IPS-18a (cell line): ENCODE measurements around the gene CHSY1.

Experiments
- H3K27ac ChIP-seq: one replicate; pipeline ENCODE4 v1.5.1; 2013; ENCODE audit warnings: low read length
- H3K27me3 ChIP-seq: one replicate; pipeline ENCODE4 v1.6.1; 2013; ENCODE audit warnings: mild to moderate bottlenecking, low read length; ENCODE audit not compliant: control insufficient read depth, insufficient read depth
- H3K36me3 ChIP-seq: one replicate; pipeline ENCODE4 v1.6.1; 2013; ENCODE audit warnings: low read depth, low read length; ENCODE audit not compliant: control insufficient read depth
- H3K4me1 ChIP-seq: one replicate; pipeline ENCODE4 v1.6.1; 2013; ENCODE audit warnings: low read depth, low read length; ENCODE audit not compliant: control insufficient read depth
- H3K4me3 ChIP-seq: one replicate; pipeline ENCODE4 v1.5.1; 2013; ENCODE audit warnings: low read length
- H3K9ac ChIP-seq: one replicate; pipeline ENCODE4 v1.6.1; 2013; ENCODE audit warnings: mild to moderate bottlenecking, low read length, moderate library complexity
- H3K9me3 ChIP-seq: one replicate; pipeline ENCODE4 v1.6.1; 2013; ENCODE audit warnings: low read depth, low read length; ENCODE audit not compliant: control insufficient read depth

CHSY1 gene

GRCh38 chr15:101203029-101203573 lies 48.7 kb downstream of the CHSY1 start:
- Histone ChIP-seq H3K4me1 (peaks cover 14% of the 10 kb centered on the region), H3K9ac (no peak overlapping the region), H3K27me3 (no peaks in the 10 kb centered on the region)

DNA sequence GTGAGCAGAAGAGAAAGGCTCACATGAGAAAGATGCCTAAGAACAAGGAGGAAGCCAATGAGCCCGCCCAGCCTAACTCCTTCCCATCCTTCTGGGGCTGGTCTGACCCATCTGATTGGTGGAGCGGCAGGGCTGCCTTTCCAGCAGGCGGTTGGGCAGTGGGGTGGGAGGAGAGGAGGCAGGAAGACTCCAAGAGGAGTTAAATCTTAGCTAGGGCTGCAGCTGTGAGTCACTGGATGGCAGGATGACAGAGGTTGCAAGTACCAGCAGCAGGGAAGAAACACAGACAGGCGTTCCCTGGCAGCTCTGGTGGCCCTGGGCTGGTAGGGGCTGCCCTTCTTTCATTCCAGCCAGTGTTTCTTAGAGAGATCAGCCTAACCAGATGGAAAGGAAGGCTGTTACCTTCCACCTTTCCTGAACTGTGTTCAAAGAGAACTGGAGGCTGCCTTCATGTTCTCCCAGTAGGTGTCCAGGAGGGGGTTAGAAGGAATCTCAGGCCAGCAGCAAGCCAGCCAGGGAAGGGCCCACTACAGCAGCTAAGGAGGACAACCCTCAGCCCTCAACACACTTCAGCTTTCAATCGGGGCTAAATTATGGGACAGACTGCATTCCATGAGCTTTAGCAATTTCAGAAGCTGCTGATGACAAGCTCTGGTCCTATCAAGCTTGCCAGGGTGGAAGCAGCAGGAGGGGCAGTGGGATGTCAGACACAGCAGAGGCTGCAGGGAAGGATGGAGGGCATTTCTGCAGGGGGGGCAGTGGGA lies 50.3 kb downstream of the CHSY1 start:
- H3K4me1 ChIP-seq, result peaks cover 17% of the 10 kb centered on the region
- H3K9me3 ChIP-seq, result no peaks in the 10 kb centered on the region
- H3K36me3 ChIP-seq, result no peaks in the 10 kb centered on the region
- no peaks in the 10 kb centered on the region for H3K27me3 ChIP-seq
- H3K27ac ChIP-seq, result no peak overlapping the region
- H3K9ac ChIP-seq, result no peak overlapping the region
- no peak overlapping the region for H3K4me3 ChIP-seq

More at GRCh38 chr15:101203029-101203573, 48.7 kb downstream of the CHSY1 start:
- no peaks in the 10 kb centered on the region for H3K36me3 ChIP-seq
- H3K4me3 ChIP-seq, result no peak overlapping the region
- no peak overlapping the region for H3K27ac ChIP-seq
- no peaks in the 10 kb centered on the region for H3K9me3 ChIP-seq

GRCh38 chr15:101200181-101200580 lies 51.7 kb downstream of the CHSY1 start:
- Histone ChIP-seq H3K27me3 (no peaks in the 10 kb centered on the region), H3K9me3 (no peaks in the 10 kb centered on the region), H3K4me1 (peaks cover 17% of the 10 kb centered on the region), H3K27ac (no peak overlapping the region), H3K36me3 (no peaks in the 10 kb centered on the region), H3K9ac (no peak overlapping the region), H3K4me3 (no peak overlapping the region)

- Histone ChIP-seq H3K27ac (no peak overlapping the region), H3K27me3 (no peaks in the 10 kb centered on the region), H3K4me3 (no peak overlapping the region), H3K9ac (no peak overlapping the region), H3K4me1 (peaks cover 17% of the 10 kb centered on the region), H3K9me3 (no peaks in the 10 kb centered on the region), H3K36me3 (no peaks in the 10 kb centered on the region)
Measured at GRCh38 chr15:101198800-101199199, 53.0 kb downstream of the CHSY1 start.

GRCh38 chr15:101198031-101198575 lies 53.7 kb downstream of the CHSY1 start:
- H3K4me1 ChIP-seq, result peaks cover 17% of the 10 kb centered on the region
- H3K9ac ChIP-seq, result no peak overlapping the region
- no peak overlapping the region for H3K27ac ChIP-seq
- no peaks in the 10 kb centered on the region for H3K36me3 ChIP-seq
- H3K4me3 ChIP-seq, result no peak overlapping the region
- H3K27me3 ChIP-seq, result no peaks in the 10 kb centered on the region
- H3K9me3 ChIP-seq, result no peaks in the 10 kb centered on the region

DNA sequence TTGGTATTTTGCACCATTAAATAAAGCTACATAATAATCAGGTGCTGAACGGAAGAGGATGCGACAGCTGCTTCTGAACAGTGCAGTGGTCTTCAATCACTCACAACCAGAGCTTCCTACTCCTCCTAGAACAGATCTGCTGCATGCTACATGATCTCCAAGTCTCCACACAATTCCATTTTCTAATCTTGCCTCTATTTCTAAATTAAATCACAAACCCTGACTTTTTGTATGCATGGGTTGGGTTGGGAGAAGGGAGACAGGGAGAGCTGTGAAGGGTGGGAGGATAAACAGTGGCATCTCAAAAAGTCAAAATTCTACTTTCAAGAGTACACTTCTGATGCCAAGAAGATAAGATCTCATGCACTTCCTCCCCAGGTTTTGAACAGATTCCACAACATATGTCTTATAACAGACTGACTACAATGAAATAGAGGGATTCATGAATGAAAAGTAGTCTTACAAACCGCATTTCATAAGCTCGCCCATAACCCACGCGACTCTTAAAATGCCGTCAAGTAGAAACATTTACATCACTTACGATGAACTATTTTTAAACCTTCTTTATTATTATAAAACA lies 57.2 kb downstream of the CHSY1 start:
- no peak overlapping the region for H3K9ac ChIP-seq
- no peaks in the 10 kb centered on the region for H3K36me3 ChIP-seq
- H3K4me1 ChIP-seq, result peaks cover 20% of the 10 kb centered on the region
- no peak overlapping the region for H3K27ac ChIP-seq
- no peaks in the 10 kb centered on the region for H3K9me3 ChIP-seq
- no peaks in the 10 kb centered on the region for H3K27me3 ChIP-seq
- H3K4me3 ChIP-seq, result no peak overlapping the region

GRCh38 chr15:101193806-101194545 lies 57.9 kb downstream of the CHSY1 start:
- no peaks in the 10 kb centered on the region for H3K36me3 ChIP-seq
- no peak overlapping the region for H3K4me3 ChIP-seq
- no peaks in the 10 kb centered on the region for H3K9me3 ChIP-seq
- no peak overlapping the region for H3K27ac ChIP-seq
- H3K4me1 ChIP-seq, result peaks cover 20% of the 10 kb centered on the region
- H3K9ac ChIP-seq, result no peak overlapping the region
- H3K27me3 ChIP-seq, result no peaks in the 10 kb centered on the region

DNA sequence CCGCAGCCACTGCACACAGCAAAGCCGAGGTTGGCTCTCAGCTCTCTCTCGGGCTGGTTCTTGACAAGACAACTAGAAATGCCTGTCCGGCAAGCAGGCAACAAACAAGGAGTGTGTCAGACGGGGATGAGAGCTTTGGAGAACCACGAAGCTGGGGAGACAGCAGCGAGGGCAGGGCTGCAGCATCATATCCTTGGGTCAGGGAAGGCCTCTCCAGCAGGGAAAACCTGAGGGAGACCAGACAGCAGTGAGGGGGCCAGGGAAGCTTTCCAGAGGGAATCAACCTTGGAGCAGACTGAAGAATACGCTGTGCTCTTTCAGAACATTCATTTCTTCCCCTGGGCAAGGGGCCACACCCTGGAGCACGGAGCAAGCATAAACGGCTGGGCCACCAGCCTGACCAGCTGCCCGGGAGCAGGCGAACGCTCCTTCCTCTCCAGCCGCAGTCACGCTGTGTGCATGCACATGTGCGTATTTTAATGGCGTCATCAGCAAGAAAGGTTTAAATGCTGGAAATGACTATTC lies 58.7 kb downstream of the CHSY1 start:
- H3K27ac ChIP-seq, result no peak overlapping the region
- H3K27me3 ChIP-seq, result no peaks in the 10 kb centered on the region
- no peaks in the 10 kb centered on the region for H3K36me3 ChIP-seq
- H3K4me1 ChIP-seq, result peaks cover 13% of the 10 kb centered on the region
- H3K9me3 ChIP-seq, result no peaks in the 10 kb centered on the region
- H3K4me3 ChIP-seq, result no peak overlapping the region
- H3K9ac ChIP-seq, result no peak overlapping the region

DNA sequence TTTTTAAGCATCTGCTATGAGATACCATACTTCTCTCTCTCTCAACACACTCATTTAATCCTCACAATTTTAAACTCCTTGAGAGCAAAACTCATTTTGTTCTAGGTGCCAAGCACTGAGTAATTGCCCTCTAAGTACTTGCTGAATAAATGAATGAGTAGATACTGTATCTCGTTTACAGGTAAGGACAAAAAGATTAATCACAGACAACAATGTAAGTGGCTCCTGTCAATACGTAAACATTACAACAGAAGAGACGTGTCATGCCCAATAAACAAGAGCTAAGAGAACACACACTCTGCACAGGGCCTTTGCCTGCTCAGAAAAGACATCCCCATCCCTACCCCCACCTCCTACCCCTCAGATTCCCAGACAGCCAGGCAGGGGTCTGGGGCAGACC lies 59.8 kb downstream of the CHSY1 start:
- Histone ChIP-seq H3K27ac (no peak overlapping the region), H3K9ac (no peak overlapping the region), H3K4me3 (no peak overlapping the region), H3K27me3 (no peaks in the 10 kb centered on the region), H3K9me3 (no peaks in the 10 kb centered on the region), H3K36me3 (no peaks in the 10 kb centered on the region), H3K4me1 (peaks cover 9% of the 10 kb centered on the region)

DNA sequence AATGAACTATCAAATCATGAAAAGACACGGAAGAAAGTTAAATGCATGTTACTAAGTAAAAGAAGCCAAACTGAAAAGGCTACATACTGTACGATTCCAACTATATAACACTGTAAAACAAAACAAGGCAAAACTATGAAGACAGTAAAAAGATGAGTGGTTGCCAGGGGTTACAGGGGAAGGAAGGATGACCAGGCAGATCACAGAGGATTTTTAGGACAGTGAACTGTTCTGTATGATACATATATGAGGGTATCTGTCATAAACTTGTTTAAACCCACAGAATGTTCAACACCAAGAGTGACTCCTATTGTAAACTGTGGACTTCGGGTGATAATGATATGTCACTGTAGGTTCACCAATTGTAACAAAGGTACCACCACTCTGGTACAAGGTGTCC lies 60.6 kb downstream of the CHSY1 start:
- no peak overlapping the region for H3K27ac ChIP-seq
- no peak overlapping the region for H3K4me3 ChIP-seq
- H3K36me3 ChIP-seq, result no peaks in the 10 kb centered on the region
- H3K4me1 ChIP-seq, result peaks cover 9% of the 10 kb centered on the region
- no peaks in the 10 kb centered on the region for H3K9me3 ChIP-seq
- no peaks in the 10 kb centered on the region for H3K27me3 ChIP-seq
- no peak overlapping the region for H3K9ac ChIP-seq

DNA sequence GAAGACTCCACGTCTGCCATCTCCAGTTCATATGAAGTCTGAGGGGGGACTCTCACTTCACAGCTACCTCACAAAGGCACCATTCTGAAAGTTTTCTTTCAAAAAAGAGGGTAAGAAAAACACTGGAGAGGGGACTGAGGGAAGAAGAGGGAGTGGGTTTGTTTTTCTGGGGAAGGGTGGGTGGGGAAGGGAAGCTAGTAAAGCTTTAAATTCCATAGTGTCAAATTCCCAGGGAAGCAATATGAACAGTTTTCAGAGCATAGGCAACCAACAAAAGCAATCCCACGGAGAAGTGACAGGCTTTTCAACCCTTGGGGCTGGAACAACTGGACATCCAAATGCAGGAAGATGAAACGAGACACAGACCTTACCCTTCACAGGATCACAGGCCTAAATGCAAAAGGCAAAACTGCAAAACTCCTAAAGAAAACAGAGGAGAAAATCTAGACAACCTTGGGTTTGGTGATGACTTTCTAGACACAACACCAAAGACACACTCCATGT lies 61.7 kb downstream of the CHSY1 start:
- Histone ChIP-seq H3K36me3 (no peaks in the 10 kb centered on the region), H3K9ac (no peak overlapping the region), H3K27ac (no peak overlapping the region), H3K4me3 (no peak overlapping the region), H3K4me1 (peaks cover 9% of the 10 kb centered on the region), H3K9me3 (no peaks in the 10 kb centered on the region), H3K27me3 (no peaks in the 10 kb centered on the region)
